Caco-2 (cell line): ENCODE measurements around the gene TSPAN8. TPM values are rescaled to one million over a fixed set of nuclear protein-coding genes. Genes with fewer than 3 reads are reported as not detected.

Experiments
- BruUV-seq: library from RNA; stranded (reverse); fragments of 400-500 nt; replicated peaks from 2 replicates; lab custom pipeline; 2021; lab: Mats Ljungman, UMichigan
- CTCF ChIA-PET: fragments of 300-600 bp; sonication (Branson Sonifier 250); formaldehyde crosslinking; loops from one replicate; lab custom pipeline; 2022; ENCODE audit warnings: antibody characterized with exemption; lab: Charles Lee
- POLR2A ChIA-PET: fragments of 300-600 bp; sonication (Branson Sonifier 250); formaldehyde crosslinking; loops from one replicate; lab custom pipeline; 2022; ENCODE audit warnings: antibody characterized with exemption; lab: Charles Lee
- DNase-seq, 2 experiments: peaks; one replicate each; pipeline versions ENCODE4 v3.0.0 to v3.0.0-alpha.2; 2020 to 2022
- H3K27me3 ChIP-seq: replicated peaks from 2 replicates; pipeline ENCODE4 v1.6.0; 2011; ENCODE audit warnings: low read length; ENCODE audit not compliant: control insufficient read depth, insufficient read depth
- H3K36me3 ChIP-seq: 2 replicates; pipeline ENCODE4 v1.5.1; 2011; ENCODE audit warnings: low read length; ENCODE audit not compliant: control insufficient read depth, insufficient read depth
- H3K4me1 ChIP-seq: fragments of 250-450 bp; sonication (Bioruptor Pico); 2 replicates; pipeline ENCODE4 v1.5.1; 2020; ENCODE audit warnings: mild to moderate bottlenecking
- H3K4me3 ChIP-seq: 2 replicates; pipeline ENCODE4 v1.5.1; 2011; ENCODE audit warnings: low read depth, mild to moderate bottlenecking, control low read depth, low read length
- H3K9me3 ChIP-seq: fragments of 250-450 bp; sonication (Bioruptor Pico); 2 replicates; pipeline ENCODE4 v1.5.1; 2020; ENCODE audit warnings: mild to moderate bottlenecking, moderate library complexity
- H3K27ac Mint-ChIP-seq: one replicate; pipeline ENCODE4 v1.8.0; 2022; ENCODE audit warnings: mixed read lengths; ENCODE audit not compliant: unreplicated experiment
- H3K27me3 Mint-ChIP-seq: one replicate; pipeline ENCODE4 v1.8.0; 2022; ENCODE audit warnings: mixed read lengths; ENCODE audit not compliant: insufficient read depth, unreplicated experiment
- H3K36me3 Mint-ChIP-seq: one replicate; pipeline ENCODE4 v1.8.0; 2022; ENCODE audit warnings: mild to moderate bottlenecking, mixed read lengths; ENCODE audit not compliant: insufficient read depth, unreplicated experiment
- H3K4me1 Mint-ChIP-seq: one replicate; pipeline ENCODE4 v1.8.0; 2022; ENCODE audit warnings: low read depth, mixed read lengths; ENCODE audit not compliant: unreplicated experiment
- H3K4me3 Mint-ChIP-seq: one replicate; pipeline ENCODE4 v1.8.0; 2022; ENCODE audit warnings: mild to moderate bottlenecking, moderate library complexity, mixed read lengths; ENCODE audit not compliant: unreplicated experiment
- H3K9me3 Mint-ChIP-seq: one replicate; pipeline ENCODE4 v1.8.0; 2022; ENCODE audit warnings: mixed read lengths; ENCODE audit not compliant: unreplicated experiment
- intact Hi-C: fragments of 100-400 bp; cut with micrococcal nuclease; formaldehyde crosslinking; loops from one replicate; pipeline ENCODE4 v1.10.0; 2022; ENCODE audit not compliant: unreplicated experiment
- total RNA-seq: library from RNA; stranded (reverse); gene quantifications from 2 replicates; pipeline ENCODE4 v1.2.3, GENCODE V29; 2022
- TF ChIP-seq, protein P1 (sequence below), 2 experiments: fragments of 200-600 bp in 1 of 2; IDR thresholded peaks; 1 replicate in 1 of 2; 2 replicates in 1 of 2; pipeline versions ENCODE4 v1.5.1 to v1.8.0; 2011 to 2022; ENCODE audit warnings: antibody characterized with exemption in 1 of 2, control low read depth in 1 of 2, inconsistent platforms in 1 of 2, low read depth in 1 of 2, low read length in 1 of 2, mild to moderate bottlenecking in 1 of 2, moderate library complexity in 1 of 2; ENCODE audit not compliant: insufficient read depth in 1 of 2, severe bottlenecking in 1 of 2, unreplicated experiment in 1 of 2

TSPAN8 gene
- total RNA-seq, 1 experiment from 2014 or later, result 86.4 TPM

DNA sequence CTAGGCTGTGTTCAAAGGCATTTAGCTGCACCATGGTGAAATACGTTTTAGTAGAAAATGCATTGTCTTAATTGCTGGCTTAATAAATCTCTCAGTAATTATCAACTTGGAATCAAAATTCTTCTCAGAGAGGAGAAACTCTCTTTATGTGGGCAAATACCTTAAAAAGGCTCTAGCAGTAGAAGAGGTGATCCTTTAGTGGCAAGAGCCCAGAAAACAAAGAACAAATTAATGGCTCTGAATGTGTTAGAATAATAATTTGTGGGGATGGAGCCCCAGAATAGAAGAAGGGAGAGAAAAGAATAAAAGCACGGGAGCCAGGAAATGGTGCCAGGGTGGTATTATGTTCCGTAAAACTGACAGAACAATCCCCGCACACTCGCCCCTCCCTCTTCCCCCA, 14.8 kb downstream of the TSPAN8 start:
- no peak for DNase-seq
- Histone ChIP-seq H3K27me3 (no peaks in the 10 kb centered on the region), H3K36me3 (no peaks in the 10 kb centered on the region; the same call in 1 of the 2 replicates), H3K4me1 (peaks cover 17% of the 10 kb centered on the region), H3K9me3 (peaks cover 5% of the 10 kb centered on the region; the same call in 1 of the 2 replicates), H3K4me3 (no peak overlapping the region)
- H3K4me1 Mint-ChIP-seq, result peaks cover 10% of the 10 kb centered on the region
- intact Hi-C loops, result no loop called here
- CTCF ChIA-PET, result no interaction called here
- BruUV-seq, result no TSS peak
- POLR2A ChIA-PET, result no interaction called here
- peaks cover 22% of the 10 kb centered on the region for H3K9me3 Mint-ChIP-seq
- H3K27me3 Mint-ChIP-seq, result no peaks in the 10 kb centered on the region
- TF ChIP-seq, protein P1, sequence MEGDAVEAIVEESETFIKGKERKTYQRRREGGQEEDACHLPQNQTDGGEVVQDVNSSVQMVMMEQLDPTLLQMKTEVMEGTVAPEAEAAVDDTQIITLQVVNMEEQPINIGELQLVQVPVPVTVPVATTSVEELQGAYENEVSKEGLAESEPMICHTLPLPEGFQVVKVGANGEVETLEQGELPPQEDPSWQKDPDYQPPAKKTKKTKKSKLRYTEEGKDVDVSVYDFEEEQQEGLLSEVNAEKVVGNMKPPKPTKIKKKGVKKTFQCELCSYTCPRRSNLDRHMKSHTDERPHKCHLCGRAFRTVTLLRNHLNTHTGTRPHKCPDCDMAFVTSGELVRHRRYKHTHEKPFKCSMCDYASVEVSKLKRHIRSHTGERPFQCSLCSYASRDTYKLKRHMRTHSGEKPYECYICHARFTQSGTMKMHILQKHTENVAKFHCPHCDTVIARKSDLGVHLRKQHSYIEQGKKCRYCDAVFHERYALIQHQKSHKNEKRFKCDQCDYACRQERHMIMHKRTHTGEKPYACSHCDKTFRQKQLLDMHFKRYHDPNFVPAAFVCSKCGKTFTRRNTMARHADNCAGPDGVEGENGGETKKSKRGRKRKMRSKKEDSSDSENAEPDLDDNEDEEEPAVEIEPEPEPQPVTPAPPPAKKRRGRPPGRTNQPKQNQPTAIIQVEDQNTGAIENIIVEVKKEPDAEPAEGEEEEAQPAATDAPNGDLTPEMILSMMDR (IDR thresholded peaks at IDR 0.05; ENCODE audit: insufficient read depth in 1 of 2, low read depth in 1 of 2, low read length in 1 of 2, severe bottlenecking in 1 of 2, unreplicated experiment in 1 of 2), result no peak
- H3K36me3 Mint-ChIP-seq, result peaks cover 23% of the 10 kb centered on the region
- no peak overlapping the region for H3K27ac Mint-ChIP-seq
- H3K4me3 Mint-ChIP-seq, result no peak overlapping the region

DNA sequence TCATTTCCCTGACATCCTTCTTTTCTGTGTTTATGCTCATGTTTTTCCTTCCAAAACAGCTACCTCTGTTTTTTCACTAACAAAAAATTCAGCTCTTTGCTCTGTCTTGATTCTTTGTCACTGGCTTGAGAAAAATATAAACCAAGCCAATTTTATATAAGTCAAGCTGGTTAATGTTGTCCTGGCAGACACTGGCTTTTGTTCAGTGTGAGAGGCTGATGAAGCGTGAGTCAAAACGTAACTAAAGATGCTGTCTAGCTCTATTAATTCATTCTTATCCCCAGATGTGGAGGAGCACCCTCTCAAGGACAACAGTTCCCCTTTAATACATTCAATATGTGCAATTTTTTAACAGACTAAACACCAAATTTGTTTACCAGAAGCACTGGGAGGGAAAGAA, 15.8 kb downstream of the TSPAN8 start:
- peaks cover 19% of the 10 kb centered on the region for H3K9me3 Mint-ChIP-seq
- no peak overlapping the region for H3K4me3 Mint-ChIP-seq
- H3K4me1 Mint-ChIP-seq, result peaks cover 10% of the 10 kb centered on the region
- ChIA-PET POLR2A (no interaction called here), CTCF (no interaction called here)
- H3K4me3 ChIP-seq, result no peak overlapping the region
- no peaks in the 10 kb centered on the region for H3K27me3 ChIP-seq
- intact Hi-C loops, result no loop called here
- no peaks in the 10 kb centered on the region for H3K27me3 Mint-ChIP-seq
- DNase-seq, result no peak
- no TSS peak for BruUV-seq
- H3K36me3 ChIP-seq, result no peaks in the 10 kb centered on the region; the same call in 1 of the 2 replicates
- peaks cover 23% of the 10 kb centered on the region for H3K36me3 Mint-ChIP-seq
- no peak overlapping the region for H3K27ac Mint-ChIP-seq
- H3K9me3 ChIP-seq, result no peaks in the 10 kb centered on the region
- peaks cover 17% of the 10 kb centered on the region for H3K4me1 ChIP-seq
- TF ChIP-seq, protein P1 (IDR thresholded peaks at IDR 0.05; ENCODE audit: insufficient read depth in 1 of 2, low read depth in 1 of 2, low read length in 1 of 2, severe bottlenecking in 1 of 2, unreplicated experiment in 1 of 2), result no peak

DNA sequence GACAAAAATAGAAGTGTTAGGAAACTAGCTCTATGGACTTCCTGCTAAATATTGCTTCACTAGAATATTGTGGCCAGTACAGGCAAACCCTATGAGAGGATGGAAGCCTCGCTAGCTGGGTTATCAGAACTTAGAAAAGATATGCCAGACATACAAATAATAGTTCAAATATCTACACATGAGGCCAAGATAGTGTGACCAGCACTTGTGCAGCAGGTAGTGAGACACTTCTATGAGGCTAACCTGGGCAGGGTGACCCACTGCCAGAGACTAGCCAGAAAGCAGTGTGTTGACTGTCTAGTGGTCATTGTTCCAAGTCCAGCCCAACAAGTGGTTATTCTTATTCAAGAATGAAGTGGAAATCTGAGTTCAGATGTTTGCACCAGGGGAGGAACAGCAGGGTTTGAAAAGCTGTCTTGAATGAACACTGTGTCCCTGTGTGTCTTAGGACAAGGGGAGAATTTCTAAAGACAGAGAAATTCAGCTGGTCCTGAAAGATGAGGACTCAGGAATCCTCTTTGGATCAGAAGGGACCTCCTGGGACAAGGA, 16.3 kb downstream of the TSPAN8 start:
- Mint-ChIP-seq H3K27ac (no peak overlapping the region), H3K4me1 (peaks cover 10% of the 10 kb centered on the region), H3K36me3 (peaks cover 23% of the 10 kb centered on the region), H3K27me3 (no peaks in the 10 kb centered on the region), H3K9me3 (peaks cover 19% of the 10 kb centered on the region), H3K4me3 (no peak overlapping the region)
- no peak overlapping the region for H3K4me3 ChIP-seq
- intact Hi-C loops, result no loop called here
- ChIA-PET CTCF (no interaction called here), POLR2A (no interaction called here)
- no peak for DNase-seq
- TF ChIP-seq, protein P1 (IDR thresholded peaks at IDR 0.05; ENCODE audit: insufficient read depth in 1 of 2, low read depth in 1 of 2, low read length in 1 of 2, severe bottlenecking in 1 of 2, unreplicated experiment in 1 of 2), result no peak
- no TSS peak for BruUV-seq
- peaks cover 17% of the 10 kb centered on the region for H3K4me1 ChIP-seq
- no peaks in the 10 kb centered on the region for H3K9me3 ChIP-seq
- H3K36me3 ChIP-seq, result no peaks in the 10 kb centered on the region; the same call in 1 of the 2 replicates
- no peaks in the 10 kb centered on the region for H3K27me3 ChIP-seq
